ENCODE data around the gene KCNMA1.

Gene KCNMA1

GRCh38 chr10:77156406-77156879, 481.2 kb downstream of the KCNMA1 start:
- no peak for TF ChIP-seq CTCF (IDR thresholded peaks at IDR 0.05)
- Histone ChIP-seq H3K4me1 (no peaks in the 10 kb centered on the region), H2AFZ (no peak overlapping the region), H3K9me3 (ENCODE audit: control insufficient read depth, low read length) (no peaks in the 10 kb centered on the region), H3K9ac (no peak overlapping the region), H3K27ac (no peak overlapping the region), H3K4me2 (ENCODE audit: low read length) (no peak overlapping the region), H3K4me3 (ENCODE audit: low read depth, low read length) (no peak overlapping the region), H3K79me2 (no peaks in the 10 kb centered on the region), H3K27me3 (ENCODE audit: control insufficient read depth, insufficient read depth, low read length) (no peaks in the 10 kb centered on the region), H3K36me3 (ENCODE audit: control insufficient read depth, insufficient read depth, low read length) (no peaks in the 10 kb centered on the region)

- TF ChIP-seq CTCF (IDR thresholded peaks at IDR 0.05), result no peak
- H3K27ac ChIP-seq, result no peak overlapping the region
- H3K79me2 ChIP-seq, result no peaks in the 10 kb centered on the region
These were observed 485.4 kb downstream of the KCNMA1 start for GRCh38 chr10:77152256-77152655.

DNA sequence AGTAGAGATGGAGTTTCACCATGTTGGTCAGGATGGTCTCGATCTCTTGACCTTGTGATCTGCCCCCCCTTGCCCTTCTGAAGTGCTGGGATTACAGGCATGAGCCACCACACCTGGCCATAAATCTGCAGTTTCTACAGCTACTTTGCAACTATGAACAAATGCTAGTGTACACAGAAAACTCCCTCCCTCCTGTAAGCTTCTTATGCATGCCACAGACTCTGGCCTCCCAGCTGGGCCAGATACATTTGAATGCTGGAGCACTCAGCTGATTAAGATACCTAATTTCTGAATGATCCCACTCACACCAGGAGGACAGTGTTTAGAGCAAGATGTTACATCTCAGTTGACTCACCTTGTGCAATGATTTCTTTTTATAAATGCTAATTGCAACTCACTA, 486.2 kb downstream of the KCNMA1 start:
- no peak overlapping the region for H3K27ac ChIP-seq
- no peak overlapping the region for H3K9ac ChIP-seq
- H3K36me3 ChIP-seq (ENCODE audit: control insufficient read depth, insufficient read depth, low read length), result no peaks in the 10 kb centered on the region
- TF ChIP-seq CTCF (IDR thresholded peaks at IDR 0.05), result no peak
- H3K9me3 ChIP-seq (ENCODE audit: control insufficient read depth, low read length), result no peaks in the 10 kb centered on the region
- H3K79me2 ChIP-seq, result no peaks in the 10 kb centered on the region
- H3K4me1 ChIP-seq, result no peaks in the 10 kb centered on the region
- H2AFZ ChIP-seq, result no peak overlapping the region
- H3K4me3 ChIP-seq (ENCODE audit: low read depth, low read length), result no peak overlapping the region
- H3K4me2 ChIP-seq (ENCODE audit: low read length), result no peak overlapping the region
- no peaks in the 10 kb centered on the region for H3K27me3 ChIP-seq (ENCODE audit: control insufficient read depth, insufficient read depth, low read length)

More at GRCh38 chr10:77152256-77152655, 485.4 kb downstream of the KCNMA1 start:
- no peaks in the 10 kb centered on the region for H3K4me1 ChIP-seq
- H3K4me2 ChIP-seq (ENCODE audit: low read length), result no peak overlapping the region
- no peak overlapping the region for H3K9ac ChIP-seq
- H3K27me3 ChIP-seq (ENCODE audit: control insufficient read depth, insufficient read depth, low read length), result no peaks in the 10 kb centered on the region
- H2AFZ ChIP-seq, result no peak overlapping the region
- no peak overlapping the region for H3K4me3 ChIP-seq (ENCODE audit: low read depth, low read length)
- no peaks in the 10 kb centered on the region for H3K36me3 ChIP-seq (ENCODE audit: control insufficient read depth, insufficient read depth, low read length)
- no peaks in the 10 kb centered on the region for H3K9me3 ChIP-seq (ENCODE audit: control insufficient read depth, low read length)

DNA sequence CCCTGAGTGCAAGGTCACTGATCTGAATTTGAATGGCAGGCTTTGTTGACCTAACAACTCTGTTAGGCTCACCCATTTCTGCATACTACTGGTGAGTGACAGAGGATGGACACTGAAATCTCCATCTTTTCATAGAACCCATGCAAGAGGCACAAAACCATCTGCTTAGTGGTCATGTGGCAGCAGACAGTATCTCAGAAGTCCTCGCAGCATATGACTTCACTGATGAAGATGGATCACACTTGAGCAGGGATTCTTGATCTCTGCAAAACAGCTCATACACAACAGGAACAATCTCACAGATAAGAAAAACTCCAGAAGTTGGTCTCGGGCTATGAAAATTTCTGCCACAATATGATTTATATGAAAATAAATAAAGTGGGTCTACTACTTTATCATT, 487.9 kb downstream of the KCNMA1 start:
- Histone ChIP-seq H3K9ac (no peak overlapping the region), H3K4me3 (ENCODE audit: low read depth, low read length) (no peak overlapping the region), H3K4me1 (no peaks in the 10 kb centered on the region), H3K27me3 (ENCODE audit: control insufficient read depth, insufficient read depth, low read length) (no peaks in the 10 kb centered on the region), H3K9me3 (ENCODE audit: control insufficient read depth, low read length) (no peaks in the 10 kb centered on the region), H3K36me3 (ENCODE audit: control insufficient read depth, insufficient read depth, low read length) (no peaks in the 10 kb centered on the region), H2AFZ (no peak overlapping the region), H3K79me2 (no peaks in the 10 kb centered on the region), H3K4me2 (ENCODE audit: low read length) (no peak overlapping the region), H3K27ac (no peak overlapping the region)
- TF ChIP-seq CTCF (IDR thresholded peaks at IDR 0.05), result no peak

DNA sequence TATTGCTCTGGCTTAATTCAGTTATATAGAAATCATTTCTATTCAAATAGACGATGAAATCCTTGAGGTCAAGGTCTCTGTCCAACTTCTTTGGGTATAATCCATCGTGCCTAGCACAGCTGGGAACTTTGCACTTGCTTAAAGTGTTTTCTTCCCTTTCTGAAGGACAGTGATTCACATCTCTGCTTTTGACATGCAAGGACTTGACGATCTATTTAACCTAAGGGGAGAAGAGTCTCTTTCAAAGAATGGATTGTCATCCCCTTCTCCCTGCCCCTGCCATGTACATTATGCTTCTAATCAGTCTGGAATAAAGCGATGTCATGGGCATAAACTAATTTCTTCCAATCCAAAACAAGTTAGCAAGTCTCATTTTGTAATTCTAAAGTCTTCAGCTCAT, 488.6 kb downstream of the KCNMA1 start:
- no peaks in the 10 kb centered on the region for H3K36me3 ChIP-seq (ENCODE audit: control insufficient read depth, insufficient read depth, low read length)

More for the DNA sequence above, 488.6 kb downstream of the KCNMA1 start:
- H3K27me3 ChIP-seq (ENCODE audit: control insufficient read depth, insufficient read depth, low read length), result no peaks in the 10 kb centered on the region
- no peak overlapping the region for H3K9ac ChIP-seq
- no peaks in the 10 kb centered on the region for H3K79me2 ChIP-seq
- no peaks in the 10 kb centered on the region for H3K9me3 ChIP-seq (ENCODE audit: control insufficient read depth, low read length)
- H3K4me3 ChIP-seq (ENCODE audit: low read depth, low read length), result no peak overlapping the region
- H3K27ac ChIP-seq, result no peak overlapping the region
- H3K4me2 ChIP-seq (ENCODE audit: low read length), result no peak overlapping the region
- TF ChIP-seq CTCF (IDR thresholded peaks at IDR 0.05), result no peak
- no peak overlapping the region for H2AFZ ChIP-seq
- no peaks in the 10 kb centered on the region for H3K4me1 ChIP-seq

All from parathyroid adenoma (tissue), 2 donors.